Cortex of kidney (tissue), 1 donor: ENCODE results near the gene PCP2.

Experiments used
- DNase-seq: peaks from one replicate; lab custom pipeline; 2025; lab: John Stamatoyannopoulos, UW

The PCP2 gene

GRCh38 chr19:7638802-7639465, 5.4 kb upstream of the PCP2 start:
- no peak for DNase-seq

- DNase-seq: no peak
Observed at GRCh38 chr19:7637374-7638256, 4.1 kb upstream of the PCP2 start.

GRCh38 chr19:7636691-7637373, 3.3 kb upstream of the PCP2 start, which contains the start of gene STXBP2:
TSS of gene STXBP2 (plus strand) at chr19:7637110. CDS start at chr19:7637150, 40 bp downstream.
- DNase-seq: no peak

- DNase-seq: no peak
Observed at GRCh38 chr19:7636317-7636690, 2.8 kb upstream of the PCP2 start.

- no peak for DNase-seq
Observed at GRCh38 chr19:7635670-7636069, 2.2 kb upstream of the PCP2 start.

GRCh38 chr19:7632340-7633203, 947 bp downstream of the PCP2 start:
- DNase-seq: no peak

GRCh38 chr19:7631577-7631976, 1.9 kb downstream of the PCP2 start:
- DNase-seq: no peak

- peak; percentile 76 for DNase-seq
Observed at GRCh38 chr19:7629347-7630054, 4.0 kb downstream of the PCP2 start, which contains the start of the genes PET100 and XAB2. TSS of gene PET100 (plus strand) at chr19:7629793. CDS start at chr19:7629834, 41 bp downstream. TSS of gene XAB2 (minus strand) at chr19:7629545. CDS start at chr19:7629527, 18 bp downstream.

- no peak for DNase-seq
Observed at GRCh38 chr19:7628589-7629311, 4.8 kb downstream of the PCP2 start.

GRCh38 chr19:7627166-7627565, 6.4 kb downstream of the PCP2 start:
- no peak for DNase-seq

- DNase-seq: no peak
Observed at GRCh38 chr19:7625763-7626372, 7.7 kb downstream of the PCP2 start.

GRCh38 chr19:7624810-7625209, 8.7 kb downstream of the PCP2 start:
- DNase-seq: no peak

- no peak for DNase-seq
Observed at GRCh38 chr19:7623725-7624603, 9.6 kb downstream of the PCP2 start.

GRCh38 chr19:7622933-7623685, 10.4 kb downstream of the PCP2 start:
- DNase-seq: no peak

GRCh38 chr19:7620442-7621412, 12.8 kb downstream of the PCP2 start:
- DNase-seq: no peak

GRCh38 chr19:7619671-7620441, 13.7 kb downstream of the PCP2 start:
- DNase-seq: no peak
